ENCODE data around the gene ATCAY.

The ATCAY gene, protein sequence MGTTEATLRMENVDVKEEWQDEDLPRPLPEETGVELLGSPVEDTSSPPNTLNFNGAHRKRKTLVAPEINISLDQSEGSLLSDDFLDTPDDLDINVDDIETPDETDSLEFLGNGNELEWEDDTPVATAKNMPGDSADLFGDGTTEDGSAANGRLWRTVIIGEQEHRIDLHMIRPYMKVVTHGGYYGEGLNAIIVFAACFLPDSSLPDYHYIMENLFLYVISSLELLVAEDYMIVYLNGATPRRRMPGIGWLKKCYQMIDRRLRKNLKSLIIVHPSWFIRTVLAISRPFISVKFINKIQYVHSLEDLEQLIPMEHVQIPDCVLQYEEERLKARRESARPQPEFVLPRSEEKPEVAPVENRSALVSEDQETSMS

DNA sequence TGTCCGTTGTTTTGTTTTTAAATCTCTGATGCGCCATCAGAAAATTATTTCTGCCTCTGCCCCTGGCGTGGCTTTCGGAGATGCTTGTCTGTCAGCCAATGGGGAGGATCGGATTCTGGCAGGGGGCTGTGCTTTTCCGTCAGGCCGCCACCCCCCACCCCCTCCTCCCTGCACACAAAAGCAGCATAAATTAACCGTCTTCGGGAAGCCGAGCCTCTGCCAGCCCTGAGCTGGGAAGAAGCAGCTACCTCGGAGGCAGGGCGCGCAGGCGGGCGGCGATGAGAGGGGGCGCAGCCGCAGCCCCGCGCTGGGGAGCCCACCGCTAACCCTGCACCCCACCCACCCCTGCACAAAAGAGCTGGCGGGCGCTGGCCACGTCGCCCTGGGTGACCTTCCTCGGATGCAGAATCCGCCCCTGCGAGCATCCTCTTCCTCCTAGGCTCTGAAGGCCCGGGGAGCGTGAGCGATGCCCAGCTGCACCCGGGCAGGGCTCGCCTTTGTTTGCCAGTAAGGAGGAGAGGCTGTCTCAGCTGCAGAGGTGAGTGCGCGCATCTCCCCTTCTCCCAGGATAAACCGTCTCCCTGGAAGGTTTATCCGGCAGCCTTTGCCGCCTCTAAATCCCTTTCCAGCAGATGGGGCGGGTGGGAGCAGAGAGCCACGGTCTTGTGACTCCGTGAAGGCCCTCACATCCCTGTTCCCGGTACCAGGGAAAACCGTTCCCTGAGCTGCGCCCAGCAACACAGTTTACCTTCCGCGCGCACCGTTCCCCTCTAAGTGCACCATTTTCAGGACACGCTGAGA is at the start of gene ATCAY:
TSS of gene ATCAY (plus strand) at position 215 of the 801 bp plus-strand sequence. CDS start 5,083 bp downstream, outside the sequence.
- peak; percentile 60 for DNase-seq

GRCh38 chr19:3831601-3832000 is 48.9 kb upstream of the ATCAY start:
- DNase-seq, result no peak

DNA sequence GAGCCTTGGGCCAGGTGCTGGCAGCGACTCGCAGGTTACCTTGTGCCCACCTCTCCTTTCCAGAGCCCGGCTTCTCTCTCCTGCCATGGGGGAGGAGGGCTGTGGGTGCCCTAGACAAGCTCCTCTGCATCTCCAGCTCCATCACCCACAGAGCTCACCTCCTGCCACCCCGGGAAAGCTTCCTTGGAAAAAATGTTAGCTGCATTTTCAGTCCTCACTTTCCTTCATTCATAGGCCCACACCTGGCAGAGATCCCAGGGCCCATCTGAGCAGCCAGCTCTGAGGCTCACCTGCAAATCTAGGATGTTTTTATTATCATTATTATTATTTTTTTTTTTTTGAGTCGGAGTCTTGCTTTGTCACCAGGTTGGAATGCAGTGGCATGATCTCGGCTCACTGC is 48.5 kb upstream of the ATCAY start:
- DNase-seq, result no peak

- DNase-seq, result no peak
Observed at GRCh38 chr19:3833578-3834348, 46.7 kb upstream of the ATCAY start.

DNA sequence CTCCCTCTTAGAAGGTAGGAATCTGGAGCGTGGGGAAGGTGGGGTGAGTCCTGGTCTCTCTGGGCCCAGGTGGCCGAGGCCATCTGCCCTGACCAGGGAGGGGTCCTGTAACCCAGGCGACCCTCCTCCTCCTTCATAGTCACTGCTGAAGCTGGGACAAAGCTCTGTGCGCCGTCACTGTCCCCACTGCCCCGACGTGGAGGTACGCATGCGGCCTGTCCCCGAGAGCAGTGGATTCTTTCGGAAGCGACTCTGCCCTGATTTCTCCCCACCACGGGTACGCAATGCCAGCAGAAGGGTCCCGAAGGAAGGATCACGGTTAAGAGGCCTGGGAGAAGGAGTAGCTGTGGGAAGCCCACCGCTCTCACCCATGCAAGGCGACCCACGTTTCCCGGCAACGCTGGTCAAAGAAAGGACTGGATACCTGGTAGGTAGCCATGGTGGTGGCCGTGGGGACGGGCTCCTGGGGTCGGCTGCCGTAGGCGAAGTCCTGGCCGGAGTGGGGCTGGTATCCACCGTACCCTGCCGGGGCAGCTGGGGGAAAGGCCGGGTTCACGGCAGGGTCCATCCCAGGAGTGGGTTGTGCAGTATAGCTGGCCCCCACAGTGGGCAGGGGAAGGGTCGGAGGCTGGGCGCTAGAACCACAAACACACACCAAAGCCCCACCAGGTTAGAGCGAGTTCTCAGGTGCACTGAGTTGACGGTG is 46.0 kb upstream of the ATCAY start:
- DNase-seq, result no peak

GRCh38 chr19:3835055-3835435 is 45.4 kb upstream of the ATCAY start:
- no peak for DNase-seq

DNA sequence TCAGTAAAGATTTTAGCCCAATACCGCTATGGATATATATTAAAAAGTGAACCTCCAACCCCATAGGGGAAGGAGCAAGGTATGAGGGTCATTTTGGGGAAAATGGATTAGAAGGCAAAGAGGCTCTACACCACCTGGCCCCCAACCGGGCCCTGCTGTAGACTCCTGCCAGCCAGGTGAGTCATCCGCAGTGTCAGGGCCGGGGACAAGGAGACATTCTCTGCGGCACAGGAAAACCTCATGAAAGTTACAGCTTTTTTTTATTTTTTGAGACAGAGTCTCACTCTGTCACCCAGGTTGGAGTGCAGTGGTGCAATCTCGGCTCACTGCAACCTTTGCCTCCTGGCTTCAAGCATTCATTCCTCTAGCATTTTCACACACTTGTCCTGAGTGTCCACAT is 43.6 kb upstream of the ATCAY start:
- DNase-seq, result no peak

DNA sequence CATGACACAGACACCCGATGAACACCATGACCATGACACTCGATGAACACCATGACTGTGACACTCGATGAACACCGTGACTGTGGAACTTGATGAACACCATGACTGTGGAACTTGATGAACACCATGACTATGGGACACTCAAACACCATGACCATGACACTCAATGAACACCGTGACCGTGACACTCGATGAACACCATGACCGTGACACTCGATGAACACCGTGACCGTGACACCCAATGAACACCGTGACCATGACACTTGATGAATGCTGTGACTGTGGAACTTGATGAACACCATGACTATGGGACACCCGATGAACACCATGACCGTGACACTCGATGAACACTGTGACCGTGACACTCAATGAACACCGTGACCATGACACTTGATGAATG is 43.2 kb upstream of the ATCAY start:
- no peak for DNase-seq

DNA sequence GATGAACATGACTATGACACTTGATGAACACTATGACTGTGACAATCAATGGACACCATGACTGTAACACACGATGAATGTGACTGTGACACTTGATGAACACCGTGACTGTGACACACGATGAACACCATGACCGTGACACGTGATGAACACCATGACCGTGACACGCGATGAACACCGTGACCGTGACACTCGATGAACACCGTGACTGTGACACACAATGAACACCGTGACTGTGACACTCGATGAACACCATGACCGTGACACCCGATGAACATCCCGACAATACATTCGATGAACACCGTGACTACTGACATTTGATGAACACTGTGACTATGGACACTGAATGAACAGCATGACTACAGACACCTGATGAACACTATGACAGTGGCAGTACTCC is 42.6 kb upstream of the ATCAY start:
- no peak for DNase-seq

DNA sequence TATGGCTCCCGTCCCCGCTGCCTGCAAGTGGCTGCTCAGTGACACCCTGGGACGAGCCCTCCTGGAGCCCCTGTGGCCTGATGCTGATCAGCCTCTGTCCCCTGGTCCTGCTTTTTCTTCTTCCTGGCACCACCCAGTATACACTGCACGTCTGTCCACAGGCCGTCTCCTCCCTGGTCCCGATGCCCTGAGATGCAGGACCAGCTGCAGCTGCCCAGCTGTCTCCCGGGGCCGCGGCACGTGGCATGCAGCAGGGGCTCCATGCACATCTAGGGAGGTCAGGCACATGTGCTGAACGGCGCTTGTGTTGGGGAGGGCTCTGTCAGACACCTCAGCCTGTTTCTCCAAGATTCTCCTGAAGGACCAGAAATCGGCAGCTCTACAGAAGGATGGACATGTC is 41.8 kb upstream of the ATCAY start:
- no peak for DNase-seq

GRCh38 chr19:3839941-3840340 is 40.5 kb upstream of the ATCAY start:
- DNase-seq, result no peak

- DNase-seq, result no peak
Observed at GRCh38 chr19:3840804-3841203, 39.7 kb upstream of the ATCAY start.

GRCh38 chr19:3842948-3843347 is 37.5 kb upstream of the ATCAY start:
- no peak for DNase-seq

GRCh38 chr19:3844596-3844995 is 35.9 kb upstream of the ATCAY start:
- DNase-seq, result no peak

DNA sequence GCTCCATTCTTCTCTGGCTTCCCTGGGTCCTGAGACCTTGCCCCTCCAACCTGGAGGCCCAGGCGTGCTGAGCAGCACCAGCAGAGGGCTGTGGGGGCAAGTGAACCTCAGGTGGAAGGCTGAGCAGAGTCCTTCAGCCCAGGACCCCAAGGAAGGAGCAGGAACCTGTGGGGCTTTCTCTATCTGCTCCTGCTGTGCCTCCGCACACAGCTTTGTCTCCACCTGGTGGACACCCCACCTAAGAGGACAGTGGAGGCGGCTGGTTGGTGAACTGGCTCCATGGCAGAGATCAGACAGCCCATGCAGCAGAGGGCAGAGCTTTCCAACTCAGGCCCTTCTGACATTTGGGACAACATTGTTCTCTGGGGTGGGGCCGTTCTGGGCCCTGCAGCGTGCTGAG is 31.4 kb upstream of the ATCAY start:
- DNase-seq, result no peak

DNA sequence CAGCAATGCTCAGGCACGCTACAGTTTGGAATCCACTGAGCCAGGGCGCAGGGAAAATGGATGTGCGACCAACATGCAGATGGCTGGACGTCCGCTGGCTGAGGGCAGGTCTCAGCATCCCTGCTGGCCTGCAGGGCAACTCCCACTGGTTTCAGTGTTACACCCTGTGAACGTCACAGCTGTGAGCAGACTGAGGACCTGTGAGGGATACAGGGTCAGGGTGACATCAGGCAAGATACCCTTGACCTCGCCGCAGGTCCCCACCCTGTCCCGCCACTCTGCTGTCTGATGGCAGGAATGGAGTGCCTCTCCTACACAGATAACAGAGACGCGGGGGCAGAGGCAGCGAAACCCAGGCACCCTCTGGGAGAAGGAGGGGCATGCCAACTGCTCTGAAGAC is 30.7 kb upstream of the ATCAY start:
- no peak for DNase-seq

- DNase-seq, result no peak
Observed at GRCh38 chr19:3850320-3850972, 30.0 kb upstream of the ATCAY start.

- DNase-seq, result no peak
Observed at GRCh38 chr19:3851254-3852176, 29.0 kb upstream of the ATCAY start.

DNA sequence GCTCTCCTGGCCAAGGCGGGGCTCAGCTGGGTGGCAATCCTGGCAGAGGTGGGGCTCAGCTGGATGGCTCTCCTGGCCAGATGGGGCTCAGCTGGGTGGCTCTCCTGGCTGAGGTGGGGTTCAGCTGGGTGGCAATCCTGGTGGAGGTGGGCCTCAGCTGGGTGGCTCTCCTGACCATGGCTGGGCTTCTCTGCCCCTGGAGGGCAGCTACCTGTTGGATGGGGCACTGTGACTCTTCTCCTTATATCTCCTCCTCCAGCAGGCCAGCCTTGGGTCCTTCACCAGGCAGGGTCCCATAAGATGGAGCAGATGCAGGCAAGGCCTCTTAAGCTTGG is 28.3 kb upstream of the ATCAY start:
- DNase-seq, result no peak

GRCh38 chr19:3852614-3853254 is 27.8 kb upstream of the ATCAY start:
- peak; percentile 19 for DNase-seq

DNA sequence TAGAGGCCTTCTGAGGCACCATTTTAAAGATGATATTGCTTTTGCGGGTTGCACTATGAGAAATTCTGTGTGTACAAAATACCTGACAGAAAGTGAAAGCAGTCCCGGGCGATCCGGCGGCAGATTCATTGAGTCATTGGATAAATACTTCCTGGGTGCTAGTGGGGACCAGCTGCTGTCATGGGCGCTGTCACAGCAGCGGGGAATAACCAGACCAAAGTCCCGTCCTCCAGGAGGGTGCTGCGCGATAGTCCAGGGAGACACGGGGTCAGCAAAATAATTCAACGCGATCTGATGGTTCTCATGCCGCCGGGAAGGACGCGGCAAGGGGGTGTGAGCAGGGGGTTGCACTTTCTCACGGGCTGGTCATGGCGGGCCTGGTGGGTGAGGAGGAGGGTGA is 25.2 kb upstream of the ATCAY start:
- DNase-seq, result no peak
